Measurements from ENCODE around the gene TPH2. TPM values are rescaled to one million over a fixed set of nuclear protein-coding genes. Genes with fewer than 3 reads are reported as not detected.

TPH2 gene
- total and polyA plus RNA-seq, 2 of the 4 experiments (the other 2 are of a cell fraction), result not detected

- Histone ChIP-seq H3K36me3 (ENCODE audit: control insufficient read depth, insufficient read depth, low read length) (no peaks in the 10 kb centered on the region), H3K9me3 (ENCODE audit: control insufficient read depth, insufficient read depth, low read length) (peaks cover 2% of the 10 kb centered on the region; the same call in 1 of the 2 replicates), H3K4me3 (ENCODE audit: insufficient read depth, low read depth, low read length) (no peak overlapping the region), H3K18ac (ENCODE audit: low read depth, low read length) (no peak overlapping the region), H3K4me1 (ENCODE audit: control insufficient read depth, insufficient read depth, low read length) (no peaks in the 10 kb centered on the region; the same call in 1 of the 2 replicates), H2BK20ac (ENCODE audit: low read depth, low read length) (no peak overlapping the region), H2AK5ac (ENCODE audit: low read depth, low read length) (no peak overlapping the region), H3K9ac (ENCODE audit: low read depth, low read length) (no peak overlapping the region), H4K20me1 (ENCODE audit: insufficient read depth, low read length) (no peaks in the 10 kb centered on the region), H3K14ac (replicated peaks; ENCODE audit: low read depth, low read length) (no peak overlapping the region), H4K91ac (ENCODE audit: insufficient read depth, low read depth, low read length) (no peak overlapping the region), H2BK120ac (ENCODE audit: low read depth, low read length) (no peak overlapping the region), H2AK9ac (replicated peaks; ENCODE audit: low read depth, low read length, poor library complexity) (no peak overlapping the region), H2BK15ac (ENCODE audit: low read depth, low read length) (no peak overlapping the region), H3K4me2 (ENCODE audit: low read depth, low read length) (no peak overlapping the region), H4K5ac (ENCODE audit: low read depth, low read length) (no peak overlapping the region), H3K23ac (ENCODE audit: low read depth, low read length) (no peak overlapping the region), H3K9me1 (ENCODE audit: insufficient read depth, low read length) (no peaks in the 10 kb centered on the region), H2AFZ (replicated peaks; ENCODE audit: low read length, poor library complexity) (no peak overlapping the region), H4K8ac (ENCODE audit: low read depth in 2 of 2, low read length in 2 of 2) (no peak overlapping the region), H3K27me3 (ENCODE audit: control insufficient read depth, insufficient read depth, low read length) (peaks cover 8% of the 10 kb centered on the region; the same call in 1 of the 2 replicates), H3K4ac (ENCODE audit: low read depth, low read length) (no peak overlapping the region), H3K56ac (ENCODE audit: extremely low read depth, insufficient read depth, low read length) (no peak overlapping the region), H3K79me1 (ENCODE audit: low read depth in 1 of 2, low read length in 2 of 2) (no peaks in the 10 kb centered on the region), H2BK5ac (ENCODE audit: low read depth, low read length, poor library complexity, severe bottlenecking) (no peak overlapping the region), H3K27ac (ENCODE audit: insufficient read depth, low read length) (no peak overlapping the region)
- ATAC-seq (ENCODE audit: low read depth) (no peak), DNase-seq (no peak)
- ChIA-PET POLR2A (ENCODE audit: unreplicated experiment) (no interaction called here), CTCF (no interaction called here)
- dilution Hi-C loops (cut with HindIII; ENCODE audit: low sequenced_read_pairs, unreplicated experiment), result no loop called here
- in situ Hi-C loops (cut with MboI; ENCODE audit: low sequenced_read_pairs), result no loop called here
- no TSS peak for BruUV-seq (replicated peaks)
- intact Hi-C loops (cut with micrococcal nuclease), result no loop called here
- WGBS, 2 experiments (ENCODE audit: extremely low coverage in 2 of 2, insufficient read length in 1 of 2), result 100% methylated on average over 1 of the region's 1 CpG; no CpG with 5 or more reads in 1 of the 2 experiments
- no peak for TF ChIP-seq RAD21 (IDR thresholded peaks at IDR 0.05; ENCODE audit: low read length)
- no peak for TF ChIP-seq FOS (IDR thresholded peaks at IDR 0.05; ENCODE audit: low read depth, low read length)
- no peak for TF ChIP-seq POLR2A (IDR thresholded peaks at IDR 0.05; ENCODE audit: low read depth, low read length)
- TF ChIP-seq NFE2L2 (IDR thresholded peaks at IDR 0.05; ENCODE audit: low read depth, low read length), result no peak
- TF ChIP-seq CHD1 (IDR thresholded peaks at IDR 0.05; ENCODE audit: low read depth, low read length), result no peak
These were observed 30.7 kb downstream of the TPH2 start for GRCh38 chr12:71969330-71969729.
